CD14-positive monocyte (primary cell): ENCODE results near the gene SCN4A. TPM values are rescaled to one million over a fixed set of nuclear protein-coding genes. Genes with fewer than 3 reads are reported as not detected.

Source experiments
- DNase-seq, 3 donors: peaks; one replicate each; pipeline ENCODE4 v3.0.0-alpha.2; 2011 to 2022
- H2AFZ ChIP-seq: 2 replicates; pipeline ENCODE4 v1.6.0; 2012; ENCODE audit warnings: mild to moderate bottlenecking, low read depth, low read length, inconsistent platforms; ENCODE audit not compliant: insufficient read depth, poor library complexity, severe bottlenecking
- H3K27ac ChIP-seq, 2 donors: 1 replicate in 1 of 2; 2 replicates in 1 of 2; pipeline ENCODE4 v1.5.1; 2012 to 2013; ENCODE audit warnings: low read length in 2 of 2, control low read depth in 1 of 2, inconsistent platforms in 1 of 2, low read depth in 1 of 2, mild to moderate bottlenecking in 1 of 2
- H3K27me3 ChIP-seq, 2 donors: one replicate each; pipeline versions ENCODE4 v1.6.0 to v1.6.1; 2011 to 2013; ENCODE audit warnings: low read length in 2 of 2; ENCODE audit not compliant: control insufficient read depth in 2 of 2, insufficient read depth in 2 of 2
- H3K36me3 ChIP-seq, 2 donors: replicated peaks in 1 of 2; 1 replicate in 1 of 2; 2 replicates in 1 of 2; pipeline versions ENCODE4 v1.5.1 to v1.6.1; 2012 to 2013; ENCODE audit warnings: low read length in 2 of 2, control low read depth in 1 of 2, inconsistent platforms in 1 of 2, mild to moderate bottlenecking in 1 of 2; ENCODE audit not compliant: insufficient read depth in 2 of 2, control insufficient read depth in 1 of 2
- H3K4me1 ChIP-seq, 2 donors: 1 replicate in 1 of 2; 2 replicates in 1 of 2; pipeline versions ENCODE4 v1.5.1 to v1.6.1; 2012 to 2013; ENCODE audit warnings: low read length in 2 of 2, control low read depth in 1 of 2, inconsistent platforms in 1 of 2, mild to moderate bottlenecking in 1 of 2, moderate library complexity in 1 of 2; ENCODE audit not compliant: insufficient read depth in 2 of 2, control insufficient read depth in 1 of 2
- H3K4me2 ChIP-seq: replicated peaks from 2 replicates; pipeline ENCODE3; 2012; ENCODE audit warnings: low read length, moderate library complexity, mild to moderate bottlenecking; ENCODE audit not compliant: poor library complexity, severe bottlenecking; ENCODE audit errors: extremely low read depth
- H3K4me3 ChIP-seq, 3 experiments: fragments of 200-600 bp in 1 of 3; sonication (generic) in 1 of 3; replicated peaks in 1 of 3; 1 replicate in 2 of 3; 2 replicates in 1 of 3; pipeline ENCODE4 v1.5.1; 2011 to 2013; ENCODE audit warnings: low read length in 3 of 3, mild to moderate bottlenecking in 3 of 3, control low read depth in 2 of 3, low read depth in 2 of 3, inconsistent platforms in 1 of 3, moderate library complexity in 1 of 3
- H3K79me2 ChIP-seq: 2 replicates; pipeline ENCODE4 v1.6.0; 2012; ENCODE audit warnings: mild to moderate bottlenecking, control low read depth, inconsistent platforms, low read length, moderate library complexity; ENCODE audit not compliant: insufficient read depth
- H3K9ac ChIP-seq: 2 replicates; pipeline ENCODE4 v1.6.0; 2017; ENCODE audit warnings: low read length, mild to moderate bottlenecking; ENCODE audit not compliant: insufficient read depth, poor library complexity, severe bottlenecking
- H3K9me3 ChIP-seq, 2 donors: replicated peaks in 1 of 2; 1 replicate in 1 of 2; 2 replicates in 1 of 2; pipeline versions ENCODE4 v1.5.1 to v1.6.1; 2012 to 2013; ENCODE audit warnings: low read length in 2 of 2, control low read depth in 1 of 2; ENCODE audit not compliant: control insufficient read depth in 1 of 2, insufficient read depth in 1 of 2
- H4K20me1 ChIP-seq: 2 replicates; pipeline ENCODE4 v1.6.0; 2012; ENCODE audit warnings: mild to moderate bottlenecking, low read length, control low read depth, moderate library complexity; ENCODE audit not compliant: insufficient read depth
- H3K27ac Mint-ChIP-seq, 7 donors: one replicate each; pipeline ENCODE4 v1.8.0; 2020; ENCODE audit warnings: mild to moderate bottlenecking in 7 of 7, mixed read lengths in 7 of 7, moderate library complexity in 6 of 7, inconsistent platforms in 2 of 7
- H3K27me3 Mint-ChIP-seq, 3 donors: one replicate each; pipeline ENCODE4 v1.8.0; 2021 to 2022; ENCODE audit warnings: low read depth in 3 of 3, mild to moderate bottlenecking in 3 of 3, mixed read lengths in 3 of 3, moderate library complexity in 3 of 3, inconsistent platforms in 1 of 3
- H3K36me3 Mint-ChIP-seq, 2 donors: one replicate each; pipeline ENCODE4 v1.8.0; 2020; ENCODE audit warnings: mixed read lengths in 2 of 2, inconsistent platforms in 1 of 2, mild to moderate bottlenecking in 1 of 2
- H3K4me1 Mint-ChIP-seq: one replicate; pipeline ENCODE4 v1.8.0; 2020; ENCODE audit warnings: mild to moderate bottlenecking, mixed read lengths
- H3K4me3 Mint-ChIP-seq, 2 donors: one replicate each; pipeline ENCODE4 v1.8.0; 2020; ENCODE audit warnings: mild to moderate bottlenecking in 2 of 2, mixed read lengths in 2 of 2, moderate library complexity in 1 of 2
- H3K9me3 Mint-ChIP-seq, 7 donors: one replicate each; pipeline ENCODE4 v1.8.0; 2020 to 2022; ENCODE audit warnings: mixed read lengths in 7 of 7, mild to moderate bottlenecking in 6 of 7, moderate library complexity in 6 of 7, inconsistent platforms in 2 of 7
- WGBS: methylation state at CpG from one replicate; pipeline ENCODE4 v1.1.5; 2013; ENCODE audit warnings: missing lambda C conversion rate; ENCODE audit not compliant: insufficient coverage; 5-methylcytosine and 5-hydroxymethylcytosine counted together
- intact Hi-C, 2 donors: fragments of 100-400 bp; cut with micrococcal nuclease; formaldehyde crosslinking; loops; one replicate each; pipeline versions ENCODE4 v1.15.0 to v1.15.1; 2023
- polyA plus RNA-seq, 3 donors: library from polyadenylated mRNA; depleted of rRNA in 1 of 3; unstranded in 2 of 3; stranded (reverse) in 1 of 3; fragments of 300-500 nt in 2 of 3; fragments of >200 nt in 1 of 3; fragmentation: Illumina TruSeq in 2 of 3; gene quantifications; 1 replicate in 2 of 3; 2 replicates in 1 of 3; pipeline ENCODE4 v1.2.3, GENCODE V29; 2012 to 2021
- TF ChIP-seq, protein P1 (sequence below): fragments of 200-600 bp; IDR thresholded peaks from one replicate; pipeline ENCODE4 v1.8.0; 2022; ENCODE audit warnings: antibody characterized with exemption, mild to moderate bottlenecking

SCN4A gene
- polyA plus RNA-seq, 3 donors: not detected

DNA sequence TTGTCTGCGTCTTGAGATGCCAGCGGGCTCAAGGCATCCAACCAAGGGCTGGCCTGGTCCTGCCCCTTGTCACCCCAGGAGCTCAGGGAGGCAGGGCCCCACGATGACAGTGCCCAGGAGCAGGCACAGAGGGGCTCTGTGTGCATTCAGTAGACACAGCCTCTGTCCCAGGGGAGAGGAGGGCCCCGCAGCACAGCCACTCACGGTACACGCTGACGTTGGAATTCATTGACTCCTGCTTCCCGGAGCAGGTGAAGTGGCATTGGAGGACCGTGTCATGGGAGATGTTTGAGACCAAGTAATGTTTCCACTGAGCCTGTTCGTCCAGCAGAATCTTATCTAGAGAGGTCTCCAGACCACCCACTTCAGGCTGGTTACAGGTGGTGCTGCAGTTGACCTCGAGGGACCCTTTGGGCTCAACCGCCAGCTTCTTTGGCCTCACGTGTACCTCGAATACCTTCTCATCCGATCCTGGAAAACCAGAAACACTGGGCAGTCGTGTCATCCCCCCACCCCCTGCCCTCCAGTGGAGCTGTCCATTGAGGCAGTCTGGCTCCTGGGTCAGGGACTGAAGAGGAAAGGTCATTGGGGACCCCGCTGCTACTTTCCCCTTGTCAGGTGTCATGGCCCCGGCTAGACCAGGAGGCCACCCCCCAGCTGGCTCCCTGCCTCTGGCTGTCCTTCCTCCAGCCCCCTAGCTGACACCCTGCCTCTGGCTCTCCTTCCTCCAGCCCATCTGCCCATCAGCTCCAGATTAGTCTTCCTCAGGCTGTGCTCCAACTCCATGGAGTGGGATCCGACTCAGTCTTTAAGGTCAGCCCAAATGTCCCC, 32.4 kb upstream of the SCN4A start:
- intact Hi-C loops: no loop called here
- H3K4me1 ChIP-seq: peaks cover 49 to 51% of the 10 kb centered on the region in 2 donors
- TF ChIP-seq, protein P1, sequence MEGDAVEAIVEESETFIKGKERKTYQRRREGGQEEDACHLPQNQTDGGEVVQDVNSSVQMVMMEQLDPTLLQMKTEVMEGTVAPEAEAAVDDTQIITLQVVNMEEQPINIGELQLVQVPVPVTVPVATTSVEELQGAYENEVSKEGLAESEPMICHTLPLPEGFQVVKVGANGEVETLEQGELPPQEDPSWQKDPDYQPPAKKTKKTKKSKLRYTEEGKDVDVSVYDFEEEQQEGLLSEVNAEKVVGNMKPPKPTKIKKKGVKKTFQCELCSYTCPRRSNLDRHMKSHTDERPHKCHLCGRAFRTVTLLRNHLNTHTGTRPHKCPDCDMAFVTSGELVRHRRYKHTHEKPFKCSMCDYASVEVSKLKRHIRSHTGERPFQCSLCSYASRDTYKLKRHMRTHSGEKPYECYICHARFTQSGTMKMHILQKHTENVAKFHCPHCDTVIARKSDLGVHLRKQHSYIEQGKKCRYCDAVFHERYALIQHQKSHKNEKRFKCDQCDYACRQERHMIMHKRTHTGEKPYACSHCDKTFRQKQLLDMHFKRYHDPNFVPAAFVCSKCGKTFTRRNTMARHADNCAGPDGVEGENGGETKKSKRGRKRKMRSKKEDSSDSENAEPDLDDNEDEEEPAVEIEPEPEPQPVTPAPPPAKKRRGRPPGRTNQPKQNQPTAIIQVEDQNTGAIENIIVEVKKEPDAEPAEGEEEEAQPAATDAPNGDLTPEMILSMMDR: no peak

DNA sequence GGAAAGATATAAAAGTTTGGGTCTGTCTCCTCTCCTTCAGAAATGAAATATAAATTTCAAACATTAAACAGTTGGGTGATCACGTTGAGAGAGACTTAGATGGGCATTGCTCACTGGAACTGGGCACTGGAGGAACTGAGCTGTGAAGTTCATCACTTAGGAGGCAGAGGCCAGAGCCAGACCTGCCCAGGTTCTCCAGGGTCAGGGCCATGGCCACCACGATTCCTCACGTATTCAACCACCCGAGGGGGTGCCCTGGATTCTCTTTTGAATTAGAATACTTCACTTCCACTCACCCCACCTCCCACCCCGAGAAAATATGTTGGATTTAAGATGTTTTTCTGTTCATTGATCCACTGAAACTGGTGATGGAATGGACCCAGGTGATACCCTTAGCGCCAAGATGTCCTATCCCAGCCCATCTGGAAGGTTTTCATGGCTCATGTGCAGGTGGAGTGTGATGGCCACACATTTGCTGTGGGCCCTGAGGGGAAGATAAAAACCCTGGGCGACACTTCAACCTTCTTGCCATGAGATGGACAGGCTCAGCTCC, 31.6 kb upstream of the SCN4A start:
- Histone ChIP-seq H3K79me2 (peaks cover 27% of the 10 kb centered on the region), H4K20me1 (no peaks in the 10 kb centered on the region), H3K36me3 (peaks cover 36 to 48% of the 10 kb centered on the region in 2 donors), H3K4me1 (peaks cover 45 to 47% of the 10 kb centered on the region in 2 donors), H3K9ac (no peak overlapping the region), H3K27ac (no peak overlapping the region), H2AFZ (no peak overlapping the region), H3K27me3 (peaks cover 0 to 6% of the 10 kb centered on the region in 2 donors), H3K9me3 (no peaks in the 10 kb centered on the region), H3K4me3 (no peak overlapping the region), H3K4me2 (no peak overlapping the region)
- peaks cover 0 to 1% (median 0%) of the 10 kb centered on the region in 7 donors for H3K9me3 Mint-ChIP-seq
- WGBS: 100% methylated on average over 1 of the region's 7 CpGs
- intact Hi-C loops: no loop called here
- peaks cover 51% of the 10 kb centered on the region for H3K4me1 Mint-ChIP-seq
- peaks cover 41 to 53% of the 10 kb centered on the region in 2 donors for H3K36me3 Mint-ChIP-seq
- H3K27me3 Mint-ChIP-seq: peaks cover 7 to 12% (median 7%) of the 10 kb centered on the region in 3 donors
- peak overlapping the region in 2 of 7 donors; percentile 15 to 52 for H3K27ac Mint-ChIP-seq
- no peak overlapping the region for H3K4me3 Mint-ChIP-seq
- DNase-seq: no peak
- TF ChIP-seq, protein P1: no peak

More for the DNA sequence above, 32.4 kb upstream of the SCN4A start:
- Histone ChIP-seq H3K79me2 (peaks cover 30% of the 10 kb centered on the region), H3K27me3 (no peaks in the 10 kb centered on the region), H3K9me3 (no peaks in the 10 kb centered on the region), H3K9ac (no peak overlapping the region), H3K36me3 (peaks cover 36 to 48% of the 10 kb centered on the region in 2 donors), H4K20me1 (no peaks in the 10 kb centered on the region), H2AFZ (no peak overlapping the region), H3K4me3 (no peak overlapping the region), H3K4me2 (no peak overlapping the region), H3K27ac (no peak overlapping the region)
- Mint-ChIP-seq H3K4me1 (peaks cover 53% of the 10 kb centered on the region), H3K27ac (peak overlapping the region in 3 of 7 donors; percentile 25 to 78 (median 63)), H3K9me3 (peaks cover 0 to 4% (median 0%) of the 10 kb centered on the region in 7 donors), H3K36me3 (peaks cover 45 to 55% of the 10 kb centered on the region in 2 donors), H3K27me3 (peaks cover 0 to 5% (median 2%) of the 10 kb centered on the region in 3 donors), H3K4me3 (no peak overlapping the region)
- 92% methylated on average over 15 of the region's 19 CpGs for WGBS
- DNase-seq: no peak
